ENCODE results near the gene TMEM108.
A peak's percentile ranks its signal among the peaks of the same experiment; 100 is the strongest.

The TMEM108 gene

DNA sequence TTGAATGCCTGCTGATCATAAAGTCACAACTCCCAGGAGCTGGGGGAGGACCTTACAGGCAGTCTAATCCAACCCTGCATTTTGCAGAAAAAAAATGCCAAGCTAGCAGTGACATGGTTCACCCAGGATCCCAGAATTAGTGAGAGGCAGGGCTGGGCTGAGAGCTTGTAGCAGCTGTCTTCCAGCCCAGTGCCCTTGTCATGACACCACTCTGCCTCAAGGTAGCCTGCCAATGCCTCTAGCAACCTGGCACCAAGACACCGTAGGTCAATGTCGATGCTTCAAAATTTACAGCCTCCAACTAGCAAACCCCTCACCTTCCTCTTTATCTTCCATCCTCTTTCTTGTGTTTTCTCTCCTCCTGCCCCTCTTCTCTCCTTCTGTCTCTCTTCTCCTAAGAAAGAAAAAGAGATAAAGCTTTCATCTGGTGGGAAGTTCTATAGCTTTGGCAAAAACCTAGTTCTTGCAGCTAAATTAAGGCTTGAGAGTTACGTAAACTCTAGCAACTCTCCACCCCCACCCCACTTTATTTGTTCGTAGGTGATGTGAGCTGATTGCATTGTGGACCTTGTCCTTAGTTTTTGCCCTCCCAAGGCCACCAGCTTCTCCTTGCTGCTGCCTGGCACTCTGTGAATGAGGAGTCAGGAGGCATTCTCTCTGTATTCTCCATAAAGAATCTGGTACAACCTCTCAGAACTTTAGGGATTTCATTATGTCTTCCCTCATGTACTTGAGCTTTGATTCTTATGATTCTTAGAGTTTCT lies 343.3 kb downstream of the TMEM108 start:
- TF ChIP-seq CTCF (IDR thresholded peaks at IDR 0.05; ENCODE audit: low read depth, low read length, missing control alignments) = no peak
- no peak for DNase-seq (ENCODE audit: extremely low read depth, low read depth)
- no peak overlapping the region for H3K4me3 ChIP-seq (replicated peaks; ENCODE audit: low read depth, low read length)

- H3K4me3 ChIP-seq (replicated peaks; ENCODE audit: low read depth, low read length) = no peak overlapping the region
- DNase-seq (ENCODE audit: extremely low read depth, low read depth) = no peak
- no peak for TF ChIP-seq CTCF (IDR thresholded peaks at IDR 0.05; ENCODE audit: low read depth, low read length, missing control alignments)
Observed at GRCh38 chr3:133383175-133383574, 345.0 kb downstream of the TMEM108 start.

DNA sequence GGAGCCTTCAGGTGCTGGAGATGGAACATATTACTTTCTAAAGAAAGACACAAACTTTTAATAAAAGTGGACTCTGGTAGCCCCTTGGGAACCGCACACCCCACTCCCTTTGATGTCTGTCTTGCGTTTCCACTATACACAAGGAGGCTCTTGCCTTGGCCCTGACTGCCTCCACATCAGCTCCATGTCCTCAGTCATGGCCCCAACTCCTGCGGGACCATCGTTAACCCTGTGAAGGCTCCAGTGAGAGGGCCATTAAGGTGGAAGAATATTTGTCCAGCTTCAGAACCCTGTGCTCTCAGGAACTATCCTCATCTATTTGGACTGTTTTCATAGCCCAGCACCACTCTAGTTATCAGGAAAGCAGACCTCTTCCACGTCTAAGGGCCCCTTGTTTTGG lies 345.6 kb downstream of the TMEM108 start:
- no peak overlapping the region for H3K4me3 ChIP-seq (replicated peaks; ENCODE audit: low read depth, low read length)
- no peak for TF ChIP-seq CTCF (IDR thresholded peaks at IDR 0.05; ENCODE audit: low read depth, low read length, missing control alignments)
- DNase-seq (ENCODE audit: extremely low read depth, low read depth) = no peak

- TF ChIP-seq CTCF (IDR thresholded peaks at IDR 0.05; ENCODE audit: low read depth, low read length, missing control alignments) = peak; percentile 84
- no peak for DNase-seq (ENCODE audit: extremely low read depth, low read depth)
- no peak overlapping the region for H3K4me3 ChIP-seq (replicated peaks; ENCODE audit: low read depth, low read length)
Observed at GRCh38 chr3:133384331-133385027, 346.3 kb downstream of the TMEM108 start.

GRCh38 chr3:133386876-133387275 lies 348.7 kb downstream of the TMEM108 start:
- no peak overlapping the region for H3K4me3 ChIP-seq (replicated peaks; ENCODE audit: low read depth, low read length)
- no peak for TF ChIP-seq CTCF (IDR thresholded peaks at IDR 0.05; ENCODE audit: low read depth, low read length, missing control alignments)
- DNase-seq (ENCODE audit: extremely low read depth, low read depth) = no peak

DNA sequence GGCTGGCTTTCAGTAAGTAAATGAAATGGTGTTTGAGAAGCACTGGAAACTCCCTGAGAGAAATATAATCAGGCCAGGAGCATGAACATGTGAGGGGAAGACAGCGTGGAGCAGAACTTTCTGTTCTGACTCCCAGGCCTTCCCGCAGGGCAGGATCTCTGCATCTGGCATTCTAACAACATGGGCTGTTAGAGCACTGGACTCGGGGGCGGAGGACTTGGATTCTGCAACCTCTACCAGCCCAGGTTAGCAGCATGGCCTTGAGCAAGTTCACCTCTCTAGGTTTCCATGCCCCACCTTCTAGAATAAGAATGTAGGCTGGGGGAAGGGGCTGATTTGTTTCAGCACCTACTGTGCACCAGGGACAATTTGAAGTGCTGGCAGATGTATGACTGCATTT lies 349.1 kb downstream of the TMEM108 start:
- H3K4me3 ChIP-seq (replicated peaks; ENCODE audit: low read depth, low read length) = no peak overlapping the region
- no peak for DNase-seq (ENCODE audit: extremely low read depth, low read depth)
- TF ChIP-seq CTCF (IDR thresholded peaks at IDR 0.05; ENCODE audit: low read depth, low read length, missing control alignments) = no peak
